ENCODE measurements around the gene PRSS57.

PRSS57 gene

GRCh38 chr19:715347-715746 lies 20.1 kb upstream of the PRSS57 start:
- no peak overlapping the region for H3K27ac ChIP-seq (ENCODE audit: extremely low read depth, low read depth, low read length)
- no peak overlapping the region for H3K4me3 ChIP-seq (ENCODE audit: low read depth, low read length)
- no peaks in the 10 kb centered on the region for H3K9me3 ChIP-seq (ENCODE audit: control insufficient read depth, insufficient read depth, low read depth, low read length)
- no peaks in the 10 kb centered on the region for H3K4me1 ChIP-seq (ENCODE audit: control insufficient read depth, insufficient read depth, low read length)
- ChIA-PET POLR2A (no interaction called here), CTCF (interaction anchor here (1.1 to 1.4 kb wide), 2 partner anchors 24 to 36 kb away, joined by 4 to 8 read pairs; no protein-coding TSS in a partner anchor)
- peaks cover 0 to 5% of the 10 kb centered on the region in 2 experiments; a peak in 1 of 3 replicates for H3K36me3 ChIP-seq (ENCODE audit: control insufficient read depth in 2 of 2, insufficient read depth in 1 of 2, low read length in 2 of 2)
- TF ChIP-seq ZNF623 (tag by site-specific recombination; IDR thresholded peaks at IDR 0.05), result peak; percentile 87
- no peak for TF ChIP-seq ZNF157 (tag by site-specific recombination; IDR thresholded peaks at IDR 0.05)
- TF ChIP-seq ZNF280C (tag by site-specific recombination; IDR thresholded peaks at IDR 0.05), result no peak
- no peak for TF ChIP-seq ZNF112 (tag by site-specific recombination; IDR thresholded peaks at IDR 0.05)
- TF ChIP-seq ZNF549 (tag by site-specific recombination; IDR thresholded peaks at IDR 0.05), result no peak
- TF ChIP-seq ZNF423 (tag by site-specific recombination; IDR thresholded peaks at IDR 0.05), result no peak
- TF ChIP-seq KLF16 (tag by site-specific recombination; IDR thresholded peaks at IDR 0.05), result no peak
- TF ChIP-seq ZNF280D (tag by site-specific recombination; IDR thresholded peaks at IDR 0.05), result peak; percentile 74; the same call in 1 of the 2 replicates
- TF ChIP-seq ZNF624 (tag by site-specific recombination; IDR thresholded peaks at IDR 0.05), result peak; percentile 56; the same call in 1 of the 2 replicates
- peak; percentile 91 for TF ChIP-seq TRIM28 (IDR thresholded peaks at IDR 0.05; ENCODE audit: borderline replicate concordance, low read length)
- TF ChIP-seq SETDB1 (IDR thresholded peaks at IDR 0.05; ENCODE audit: insufficient read length, low read length), result peak; percentile 90

GRCh38 chr19:711254-711653 lies 16.0 kb upstream of the PRSS57 start:
- H3K9me3 ChIP-seq (ENCODE audit: control insufficient read depth, insufficient read depth, low read depth, low read length), result no peaks in the 10 kb centered on the region
- ChIA-PET POLR2A (interaction anchor here (0.6 kb wide), 2 partner anchors 19 to 31 kb away, joined by 4 to 7 read pairs; no protein-coding TSS in a partner anchor), CTCF (interaction anchor here (0.6 to 1.3 kb wide), 2 partner anchors 9 to 125 kb away, joined by 3 to 4 read pairs; no protein-coding TSS in a partner anchor)
- no peak overlapping the region for H3K27ac ChIP-seq (ENCODE audit: extremely low read depth, low read depth, low read length)
- TF ChIP-seq ZBTB26 (tag by site-specific recombination; optimal IDR thresholded peaks at IDR 0.05) (no peak), ZNF549 (tag by site-specific recombination; IDR thresholded peaks at IDR 0.05) (no peak), PRDM10 (tag by site-specific recombination; IDR thresholded peaks at IDR 0.05) (no peak)
- no peaks in the 10 kb centered on the region for H3K4me1 ChIP-seq (ENCODE audit: control insufficient read depth, insufficient read depth, low read length)
- no peak overlapping the region for H3K4me3 ChIP-seq (ENCODE audit: low read depth, low read length)
- H3K36me3 ChIP-seq (ENCODE audit: control insufficient read depth in 2 of 2, insufficient read depth in 1 of 2, low read length in 2 of 2), result peaks cover 0 to 5% of the 10 kb centered on the region in 2 experiments; a peak in 1 of 3 replicates
